Coronary artery (tissue), 2 donors: ENCODE measurements around the gene GPR160.

Source experiments
- DNase-seq: peaks from one replicate; pipeline ENCODE4 v3.0.0-alpha.2; 2017; ENCODE audit warnings: low spot score
- H3K27ac ChIP-seq, 2 donors: fragments of 200-600 bp; sonication (generic); one replicate each; pipeline ENCODE4 v1.5.1; 2016 to 2019
- H3K4me3 ChIP-seq: fragments of 200-600 bp; sonication (generic); 2 replicates; pipeline ENCODE4 v1.5.1; 2016; ENCODE audit warnings: mild to moderate bottlenecking, moderate library complexity
- CTCF ChIP-seq: fragments of 200-600 bp; sonication (generic); IDR thresholded peaks from one replicate; pipeline ENCODE4 v1.5.1; 2019; ENCODE audit warnings: antibody characterized with exemption

The GPR160 gene

GRCh38 chr3:170027233-170028102 lies 10.3 kb upstream of the GPR160 start:
- no peak for TF ChIP-seq CTCF
- Histone ChIP-seq H3K27ac (no peak overlapping the region), H3K4me3 (no peak overlapping the region)
- no peak for DNase-seq

GRCh38 chr3:170033489-170033888 lies 4.3 kb upstream of the GPR160 start:
- DNase-seq, result no peak
- no peak for TF ChIP-seq CTCF
- Histone ChIP-seq H3K27ac (no peak overlapping the region), H3K4me3 (no peak overlapping the region)

GRCh38 chr3:170038434-170039110 lies 777 bp downstream of the GPR160 start:
- Histone ChIP-seq H3K4me3 (peak overlapping the region; percentile 85), H3K27ac (no peak overlapping the region)
- no peak for TF ChIP-seq CTCF
- DNase-seq, result no peak

- Histone ChIP-seq H3K4me3 (no peak overlapping the region), H3K27ac (no peak overlapping the region)
- TF ChIP-seq CTCF, result no peak
- no peak for DNase-seq
These were observed 2.6 kb downstream of the GPR160 start for GRCh38 chr3:170040418-170040817.

GRCh38 chr3:170043506-170043905 lies 5.7 kb downstream of the GPR160 start:
- Histone ChIP-seq H3K4me3 (no peak overlapping the region), H3K27ac (no peak overlapping the region)
- TF ChIP-seq CTCF, result no peak
- DNase-seq, result no peak

- TF ChIP-seq CTCF, result no peak
- Histone ChIP-seq H3K27ac (peak overlapping the region in 1 of 2 donors; percentile 16), H3K4me3 (no peak overlapping the region)
- no peak for DNase-seq
These were observed 6.5 kb downstream of the GPR160 start for GRCh38 chr3:170044271-170044670.
